T-cell (primary cell): Measurements from ENCODE around the gene CACNA1I. TPM values are rescaled to one million over a fixed set of nuclear protein-coding genes. Genes with fewer than 3 reads are reported as not detected.

Experiments
- ATAC-seq, 4 experiments: fragments of 200-7000 bp in 3 of 4; fragments of 150-1000 bp in 1 of 4; cut with Tn5 transposase; replicated peaks in 1 of 4; 1 replicate in 3 of 4; 2 replicates in 1 of 4; pipeline ENCODE4 v1.10.0; 2021; ENCODE audit warnings: moderate library complexity in 3 of 4, mild to moderate bottlenecking in 2 of 4, moderate number of reproducible peaks in 1 of 4
- CTCF ChIA-PET, 2 donors: fragments of 300-600 bp; sonication (Branson Sonifier 250); formaldehyde crosslinking; loops; one replicate each; lab custom pipeline; 2022; ENCODE audit warnings: antibody characterized with exemption in 2 of 2; lab: Charles Lee
- POLR2A ChIA-PET, 2 donors: fragments of 300-600 bp; sonication (Branson Sonifier 250); formaldehyde crosslinking; loops; one replicate each; lab custom pipeline; 2022; ENCODE audit warnings: antibody characterized with exemption in 2 of 2; lab: Charles Lee
- DNase-seq, 35 experiments: peaks; one replicate each; pipeline versions ENCODE4 v3.0.0 to v3.0.0-alpha.2; 2013 to 2023
- H3K27ac ChIP-seq: one replicate; pipeline ENCODE4 v1.5.1; 2013; ENCODE audit warnings: low read length
- H3K27me3 ChIP-seq, 2 experiments: replicated peaks in 1 of 2; 1 replicate in 1 of 2; 2 replicates in 1 of 2; pipeline versions ENCODE4 v1.6.1 to v1.7.0; 2013; ENCODE audit warnings: low read length in 1 of 2, mixed read lengths in 1 of 2; ENCODE audit not compliant: control insufficient read depth in 2 of 2, insufficient read depth in 2 of 2; ENCODE audit errors: extremely low read depth in 1 of 2
- H3K36me3 ChIP-seq, 2 donors: 1 replicate in 1 of 2; 2 replicates in 1 of 2; pipeline versions ENCODE4 v1.6.1 to v1.7.0; 2013; ENCODE audit warnings: low read length in 1 of 2; ENCODE audit not compliant: control insufficient read depth in 2 of 2, insufficient read depth in 1 of 2; ENCODE audit errors: extremely low read depth in 1 of 2
- H3K4me1 ChIP-seq, 2 experiments: 1 replicate in 1 of 2; 2 replicates in 1 of 2; pipeline versions ENCODE4 v1.6.1 to v1.7.0; 2013; ENCODE audit warnings: low read length in 2 of 2, mixed read lengths in 1 of 2; ENCODE audit not compliant: insufficient read depth in 2 of 2, control insufficient read depth in 1 of 2; ENCODE audit errors: extremely low read depth in 1 of 2
- H3K4me3 ChIP-seq, 2 donors: 1 replicate in 1 of 2; 2 replicates in 1 of 2; pipeline versions ENCODE4 v1.5.1 to v1.7.0; 2013; ENCODE audit warnings: mild to moderate bottlenecking in 2 of 2, low read length in 1 of 2, moderate library complexity in 1 of 2; ENCODE audit not compliant: control insufficient read depth in 1 of 2; ENCODE audit errors: extremely low read depth in 1 of 2
- H3K9me3 ChIP-seq: 2 replicates; pipeline ENCODE4 v1.7.0; 2013
- H3K27ac Mint-ChIP-seq, 2 donors: one replicate each; pipeline ENCODE4 v1.8.0; 2020 to 2021; ENCODE audit warnings: mild to moderate bottlenecking in 2 of 2, mixed read lengths in 2 of 2
- H3K27me3 Mint-ChIP-seq, 2 donors: one replicate each; pipeline ENCODE4 v1.8.0; 2021 to 2022; ENCODE audit warnings: mixed read lengths in 2 of 2
- H3K36me3 Mint-ChIP-seq: one replicate; pipeline ENCODE4 v1.8.0; 2021; ENCODE audit warnings: mixed read lengths
- H3K4me1 Mint-ChIP-seq, 3 donors: one replicate each; pipeline ENCODE4 v1.8.0; 2020 to 2022; ENCODE audit warnings: mixed read lengths in 3 of 3, mild to moderate bottlenecking in 1 of 3
- H3K4me3 Mint-ChIP-seq, 3 donors: one replicate each; pipeline ENCODE4 v1.8.0; 2020 to 2022; ENCODE audit warnings: mild to moderate bottlenecking in 3 of 3, mixed read lengths in 3 of 3, moderate library complexity in 3 of 3
- H3K9me3 Mint-ChIP-seq, 3 donors: one replicate each; pipeline ENCODE4 v1.8.0; 2020 to 2022; ENCODE audit warnings: mixed read lengths in 3 of 3
- WGBS: methylation state at CpG from one replicate; pipeline ENCODE4 v1.1.5; 2013; ENCODE audit warnings: missing lambda C conversion rate; ENCODE audit not compliant: insufficient coverage; 5-methylcytosine and 5-hydroxymethylcytosine counted together
- total RNA-seq, 35 experiments: library from RNA in 6 of 35; stranded (reverse) in 6 of 35; fragments of 120-200 nt in 1 of 35; gene quantifications; one replicate each; pipeline versions ENCODE4 v1.2.1 to v1.2.4 and lab custom pipeline; 2013 to 2026

CACNA1I gene
- total RNA-seq, 5 donors from 2014 or later (not counting 1 experiment from before 2014, with no cell fraction given), result 16.1 to 32.9 (median 28.8) TPM

- Histone ChIP-seq H3K36me3 (no peaks in the 10 kb centered on the region), H3K27me3 (peaks cover 0 to 31% of the 10 kb centered on the region in 2 experiments), H3K4me3 (no peak overlapping the region), H3K27ac (no peak overlapping the region), H3K4me1 (peaks cover 9 to 38% of the 10 kb centered on the region in 2 experiments), H3K9me3 (no peaks in the 10 kb centered on the region)
- WGBS, result 86% methylated on average over 4 of the region's 10 CpGs
- peaks cover 0 to 6% (median 0%) of the 10 kb centered on the region in 3 donors for H3K9me3 Mint-ChIP-seq
- no peak for DNase-seq
- peaks cover 5 to 10% of the 10 kb centered on the region in 2 donors for H3K27me3 Mint-ChIP-seq
- CTCF ChIA-PET, result interaction anchor here in 1 of 2 donors (0.7 kb wide), 1 partner anchor 196 kb away, joined by 3 read pairs; no protein-coding TSS in a partner anchor
- no peaks in the 10 kb centered on the region for H3K36me3 Mint-ChIP-seq
- peaks cover 22 to 47% (median 47%) of the 10 kb centered on the region in 3 donors for H3K4me1 Mint-ChIP-seq
- POLR2A ChIA-PET, result interaction anchor here in 1 of 2 donors (0.6 kb wide), 1 partner anchor 285 kb away, joined by 3 read pairs; no protein-coding TSS in a partner anchor
- ATAC-seq, result no peak
- H3K27ac Mint-ChIP-seq, result peak overlapping the region; percentile 80 to 89
- peak overlapping the region in 1 of 3 donors; percentile 66 for H3K4me3 Mint-ChIP-seq
These were observed 43.0 kb downstream of the CACNA1I start for GRCh38 chr22:39613549-39613921.

- Histone ChIP-seq H3K27me3 (peaks cover 0 to 37% of the 10 kb centered on the region in 2 experiments), H3K27ac (no peak overlapping the region), H3K4me1 (peaks cover 9 to 38% of the 10 kb centered on the region in 2 experiments), H3K4me3 (no peak overlapping the region), H3K9me3 (no peaks in the 10 kb centered on the region), H3K36me3 (no peaks in the 10 kb centered on the region)
- peaks cover 5 to 10% of the 10 kb centered on the region in 2 donors for H3K27me3 Mint-ChIP-seq
- H3K9me3 Mint-ChIP-seq, result peaks cover 0 to 6% (median 0%) of the 10 kb centered on the region in 3 donors
- ATAC-seq (no peak), DNase-seq (no peak)
- no peak overlapping the region for H3K27ac Mint-ChIP-seq
- H3K4me3 Mint-ChIP-seq, result no peak overlapping the region
- no peaks in the 10 kb centered on the region for H3K36me3 Mint-ChIP-seq
- WGBS, result no CpG with 5 or more reads among the region's 4 CpGs
- ChIA-PET POLR2A (no interaction called here), CTCF (no interaction called here)
- H3K4me1 Mint-ChIP-seq, result peaks cover 22 to 47% (median 47%) of the 10 kb centered on the region in 3 donors
These were observed 43.9 kb downstream of the CACNA1I start for GRCh38 chr22:39614442-39614841.

- Mint-ChIP-seq H3K36me3 (no peaks in the 10 kb centered on the region), H3K4me1 (peaks cover 20 to 47% (median 44%) of the 10 kb centered on the region in 3 donors), H3K9me3 (peaks cover 0 to 6% (median 0%) of the 10 kb centered on the region in 3 donors), H3K27ac (no peak overlapping the region), H3K27me3 (peaks cover 5 to 12% of the 10 kb centered on the region in 2 donors), H3K4me3 (no peak overlapping the region)
- DNase-seq, result no peak
- POLR2A ChIA-PET, result no interaction called here
- WGBS, result 82% methylated on average over 9 of the region's 9 CpGs
- Histone ChIP-seq H3K27me3 (peaks cover 0 to 30% of the 10 kb centered on the region in 2 experiments), H3K9me3 (no peaks in the 10 kb centered on the region), H3K36me3 (no peaks in the 10 kb centered on the region), H3K4me1 (peaks cover 9 to 38% of the 10 kb centered on the region in 2 experiments), H3K27ac (no peak overlapping the region), H3K4me3 (no peak overlapping the region)
- CTCF ChIA-PET, result no interaction called here
- no peak for ATAC-seq
These were observed 45.5 kb downstream of the CACNA1I start for GRCh38 chr22:39616051-39616450.

GRCh38 chr22:39616781-39617180 is 46.2 kb downstream of the CACNA1I start:
- POLR2A ChIA-PET, result no interaction called here
- 79% methylated on average over 2 of the region's 6 CpGs for WGBS
- H3K27ac ChIP-seq, result no peak overlapping the region
- no peaks in the 10 kb centered on the region for H3K9me3 ChIP-seq
- Mint-ChIP-seq H3K27ac (no peak overlapping the region), H3K4me1 (peaks cover 20 to 47% (median 42%) of the 10 kb centered on the region in 3 donors), H3K36me3 (no peaks in the 10 kb centered on the region), H3K27me3 (peaks cover 5 to 12% of the 10 kb centered on the region in 2 donors), H3K9me3 (peaks cover 0 to 5% (median 0%) of the 10 kb centered on the region in 3 donors), H3K4me3 (peak overlapping the region in 1 of 3 donors; percentile 1)
- no peaks in the 10 kb centered on the region for H3K36me3 ChIP-seq
- ATAC-seq (no peak), DNase-seq (no peak)
- no peak overlapping the region for H3K4me3 ChIP-seq
- CTCF ChIA-PET, result no interaction called here
- H3K4me1 ChIP-seq, result peaks cover 9 to 38% of the 10 kb centered on the region in 2 experiments
- peaks cover 0 to 37% of the 10 kb centered on the region in 2 experiments for H3K27me3 ChIP-seq

GRCh38 chr22:39617342-39617741 is 46.8 kb downstream of the CACNA1I start:
- ChIA-PET POLR2A (no interaction called here), CTCF (no interaction called here)
- no peaks in the 10 kb centered on the region for H3K36me3 ChIP-seq
- no peaks in the 10 kb centered on the region for H3K9me3 ChIP-seq
- H3K4me1 ChIP-seq, result peaks cover 9 to 33% of the 10 kb centered on the region in 2 experiments
- no peak overlapping the region for H3K4me3 ChIP-seq
- DNase-seq (peak in 1 of 35 experiments; percentile 13), ATAC-seq (peak in 1 of 4 experiments; percentile 30)
- Mint-ChIP-seq H3K4me1 (peaks cover 18 to 47% (median 38%) of the 10 kb centered on the region in 3 donors), H3K27me3 (peaks cover 5 to 12% of the 10 kb centered on the region in 2 donors), H3K36me3 (no peaks in the 10 kb centered on the region), H3K9me3 (peaks cover 0 to 3% (median 0%) of the 10 kb centered on the region in 3 donors), H3K4me3 (peak overlapping the region in 1 of 3 donors; percentile 1), H3K27ac (no peak overlapping the region)
- WGBS, result 2% methylated on average over 11 of the region's 15 CpGs
- H3K27ac ChIP-seq, result no peak overlapping the region
- H3K27me3 ChIP-seq, result peaks cover 0 to 43% of the 10 kb centered on the region in 2 experiments

- POLR2A ChIA-PET, result no interaction called here
- DNase-seq, result no peak
- H3K36me3 Mint-ChIP-seq, result no peaks in the 10 kb centered on the region
- peak overlapping the region in 1 of 2 donors; percentile 44 for H3K27ac Mint-ChIP-seq
- H3K27me3 Mint-ChIP-seq, result peaks cover 5 to 12% of the 10 kb centered on the region in 2 donors
- H3K9me3 Mint-ChIP-seq, result no peaks in the 10 kb centered on the region
- WGBS, result 77% methylated on average over 9 of the region's 11 CpGs
- H3K27me3 ChIP-seq, result peaks cover 0 to 48% of the 10 kb centered on the region in 2 experiments
- no peak overlapping the region for H3K4me3 ChIP-seq
- H3K27ac ChIP-seq, result no peak overlapping the region
- no peak for ATAC-seq
- peaks cover 11 to 39% (median 30%) of the 10 kb centered on the region in 3 donors for H3K4me1 Mint-ChIP-seq
- peaks cover 7 to 33% of the 10 kb centered on the region in 2 experiments for H3K4me1 ChIP-seq
- H3K9me3 ChIP-seq, result no peaks in the 10 kb centered on the region
- H3K4me3 Mint-ChIP-seq, result peak overlapping the region in 1 of 3 donors; percentile 1
- CTCF ChIA-PET, result no interaction called here
- no peaks in the 10 kb centered on the region for H3K36me3 ChIP-seq
These were observed 47.6 kb downstream of the CACNA1I start for GRCh38 chr22:39617970-39618757.
